Liver (tissue), 9 donors: ENCODE data around the gene CTSC. TPM values are rescaled to one million over a fixed set of nuclear protein-coding genes. Genes with fewer than 3 reads are reported as not detected.

ENCODE experiments used
- DNase-seq: peaks from one replicate; pipeline ENCODE4 v3.0.0-alpha.2; 2017; ENCODE audit warnings: low spot score
- H3K27ac ChIP-seq, 2 donors: one replicate each; pipeline ENCODE4 v1.7.0; 2013; ENCODE audit warnings: inconsistent platforms in 2 of 2, low read length in 2 of 2, control low read depth in 1 of 2, low read depth in 1 of 2, mild to moderate bottlenecking in 1 of 2
- H3K27me3 ChIP-seq, 4 donors: one replicate each; pipeline versions ENCODE4 v1.6.1 to v1.7.0; 2013; ENCODE audit warnings: low read length in 3 of 4, inconsistent platforms in 1 of 4, mild to moderate bottlenecking in 1 of 4, moderate library complexity in 1 of 4; ENCODE audit not compliant: control insufficient read depth in 4 of 4, insufficient read depth in 4 of 4
- H3K36me3 ChIP-seq, 4 donors: one replicate each; pipeline versions ENCODE4 v1.6.1 to v1.7.0; 2013; ENCODE audit warnings: low read length in 3 of 4, mild to moderate bottlenecking in 3 of 4, low read depth in 1 of 4, moderate library complexity in 1 of 4; ENCODE audit not compliant: control insufficient read depth in 4 of 4, insufficient read depth in 3 of 4
- H3K4me1 ChIP-seq, 4 donors: one replicate each; pipeline versions ENCODE4 v1.6.1 to v1.7.0; 2013; ENCODE audit warnings: low read length in 3 of 4, mild to moderate bottlenecking in 3 of 4, moderate library complexity in 1 of 4; ENCODE audit not compliant: control insufficient read depth in 4 of 4, insufficient read depth in 4 of 4
- H3K4me3 ChIP-seq, 3 donors: one replicate each; pipeline versions ENCODE4 v1.6.1 to v1.7.0; 2013; ENCODE audit warnings: low read length in 3 of 3, control low read depth in 1 of 3, low read depth in 1 of 3, mild to moderate bottlenecking in 1 of 3
- H3K9ac ChIP-seq, 2 donors: one replicate each; pipeline ENCODE4 v1.7.0; 2013; ENCODE audit warnings: low read length in 2 of 2, mild to moderate bottlenecking in 2 of 2, moderate library complexity in 2 of 2, control low read depth in 1 of 2, low read depth in 1 of 2
- H3K9me3 ChIP-seq, 4 donors: one replicate each; pipeline versions ENCODE4 v1.6.1 to v1.7.0; 2013; ENCODE audit warnings: low read length in 3 of 4; ENCODE audit not compliant: control insufficient read depth in 4 of 4
- ATF3 ChIP-seq: IDR thresholded peaks from 2 replicates; pipeline ENCODE4 v1.6.1; 2016; ENCODE audit warnings: antibody characterized with exemption
- CTCF ChIP-seq: fragments of 150-350 bp; IDR thresholded peaks from 2 replicates; pipeline ENCODE4 v1.5.1; 2017; ENCODE audit warnings: improper control_type of control experiment, low read depth, low read length; ENCODE audit not compliant: missing input control
- EGR1 ChIP-seq, 2 donors: IDR thresholded peaks; 2 replicates each; pipeline ENCODE4 v1.6.1; 2016 to 2018; ENCODE audit warnings: antibody characterized with exemption in 2 of 2, low read depth in 2 of 2
- FOXA1 ChIP-seq: IDR thresholded peaks from 2 replicates; pipeline ENCODE4 v1.6.1; 2016; ENCODE audit warnings: antibody characterized with exemption
- FOXA2 ChIP-seq: IDR thresholded peaks from 2 replicates; pipeline ENCODE4 v1.6.1; 2016; ENCODE audit warnings: antibody characterized with exemption
- GABPA ChIP-seq, 2 donors: IDR thresholded peaks in 1 of 2; conservative IDR thresholded peaks in 1 of 2; 2 replicates each; pipeline ENCODE4 v1.6.1; 2016; ENCODE audit warnings: antibody characterized with exemption in 2 of 2, mild to moderate bottlenecking in 1 of 2, moderate library complexity in 1 of 2
- HNF4A ChIP-seq, 2 donors: conservative IDR thresholded peaks; 2 replicates each; pipeline ENCODE4 v1.6.1; 2016; ENCODE audit warnings: antibody characterized with exemption in 2 of 2, mild to moderate bottlenecking in 2 of 2
- HNF4G ChIP-seq: IDR thresholded peaks from 2 replicates; pipeline ENCODE4 v1.6.1; 2016; ENCODE audit warnings: antibody characterized with exemption
- JUND ChIP-seq, 2 donors: IDR thresholded peaks; 2 replicates each; pipeline ENCODE4 v1.6.1; 2016; ENCODE audit warnings: antibody characterized with exemption in 2 of 2
- MAX ChIP-seq: IDR thresholded peaks from 2 replicates; pipeline ENCODE4 v1.6.1; 2016; ENCODE audit warnings: antibody characterized with exemption
- NR2F2 ChIP-seq: IDR thresholded peaks from 2 replicates; pipeline ENCODE4 v1.6.1; 2016; ENCODE audit warnings: antibody characterized with exemption
- RAD21 ChIP-seq, 2 donors: IDR thresholded peaks; 2 replicates each; pipeline ENCODE4 v1.6.1; 2016; ENCODE audit warnings: antibody characterized with exemption in 2 of 2, mild to moderate bottlenecking in 2 of 2
- REST ChIP-seq: IDR thresholded peaks from 2 replicates; pipeline ENCODE4 v1.6.1; 2016; ENCODE audit warnings: antibody characterized with exemption, mild to moderate bottlenecking
- RXRA ChIP-seq, 2 donors: IDR thresholded peaks; 2 replicates each; pipeline ENCODE4 v1.6.1; 2017 to 2018; ENCODE audit warnings: antibody characterized with exemption in 2 of 2, mild to moderate bottlenecking in 1 of 2
- SP1 ChIP-seq: IDR thresholded peaks from 2 replicates; pipeline ENCODE4 v1.6.1; 2018; ENCODE audit warnings: antibody characterized with exemption, mild to moderate bottlenecking
- YY1 ChIP-seq: IDR thresholded peaks from 2 replicates; pipeline ENCODE4 v1.6.1; 2016; ENCODE audit warnings: antibody characterized with exemption, mild to moderate bottlenecking
- ZBTB33 ChIP-seq: IDR thresholded peaks from 2 replicates; pipeline ENCODE4 v1.6.1; 2016; ENCODE audit warnings: antibody characterized with exemption
- WGBS: extraction: QIAGEN DNeasy Blood & Tissue Kit; methylation state at CpG from one replicate; pipeline ENCODE4 v1.1.7; 2013; 5-methylcytosine and 5-hydroxymethylcytosine counted together
- polyA plus RNA-seq, 2 donors: library from polyadenylated mRNA; stranded (reverse) in 1 of 2; unstranded in 1 of 2; fragments of 200-250 nt in 1 of 2; fragments of >200 nt in 1 of 2; fragmentation: Nextera tagmentation in 1 of 2; extraction: Ambion mirVana in 1 of 2; gene quantifications; one replicate each; pipeline versions ENCODE4 v1.2.1 to v1.2.3, GENCODE V29; 2013 to 2015
- total RNA-seq, 2 donors: library from RNA; depleted of rRNA; stranded (reverse); fragments of >200 nt; gene quantifications; one replicate each; pipeline ENCODE4 v1.2.3, GENCODE V29; 2014
- donor health status: healthy.
- donor health status: healthy.
- donor health status: healthy.
- donor health status: healthy.
- donor health status: healthy.

The CTSC gene
- total and polyA plus RNA-seq, 4 donors, result 22.4 to 68.7 (median 31.3) TPM

GRCh38 chr11:88359114-88359513, 21.6 kb upstream of the CTSC start:
- Histone ChIP-seq H3K4me3 (no peak overlapping the region), H3K27me3 (no peaks in the 10 kb centered on the region), H3K9me3 (no peaks in the 10 kb centered on the region), H3K9ac (no peak overlapping the region), H3K36me3 (no peaks in the 10 kb centered on the region), H3K4me1 (no peaks in the 10 kb centered on the region), H3K27ac (no peak overlapping the region)
- WGBS, result 85% methylated on average over 1 of the region's 1 CpG
- TF ChIP-seq FOXA1, result no peak
- no peak for TF ChIP-seq YY1
- TF ChIP-seq ZBTB33, result no peak
- no peak for TF ChIP-seq HNF4G
- no peak for TF ChIP-seq ATF3
- TF ChIP-seq GABPA (IDR thresholded peaks at IDR 0.05 in 1 of 2, conservative IDR thresholded peaks at IDR 0.05 in 1 of 2), result no peak
- TF ChIP-seq EGR1 (IDR thresholded peaks at IDR 0.05; ENCODE audit: low read depth in 2 of 2), result no peak
- no peak for TF ChIP-seq FOXA2
- no peak for TF ChIP-seq HNF4A (conservative IDR thresholded peaks at IDR 0.05)
- TF ChIP-seq RXRA (IDR thresholded peaks at IDR 0.05), result no peak
- no peak for TF ChIP-seq NR2F2
- TF ChIP-seq JUND (IDR thresholded peaks at IDR 0.05), result no peak
- no peak for TF ChIP-seq REST
- no peak for DNase-seq

- Histone ChIP-seq H3K9ac (no peak overlapping the region), H3K9me3 (no peaks in the 10 kb centered on the region), H3K4me1 (no peaks in the 10 kb centered on the region), H3K36me3 (no peaks in the 10 kb centered on the region), H3K4me3 (no peak overlapping the region), H3K27me3 (no peaks in the 10 kb centered on the region), H3K27ac (no peak overlapping the region)
- DNase-seq, result no peak
- whole genome bisulfite sequencing, result 91% methylated on average over 2 of the region's 2 CpGs
- no peak for TF ChIP-seq RAD21 (IDR thresholded peaks at IDR 0.05)
- TF ChIP-seq YY1, result no peak
- no peak for TF ChIP-seq CTCF
- TF ChIP-seq RXRA (IDR thresholded peaks at IDR 0.05), result no peak
- no peak for TF ChIP-seq JUND (IDR thresholded peaks at IDR 0.05)
- TF ChIP-seq FOXA1, result no peak
- no peak for TF ChIP-seq FOXA2
- TF ChIP-seq HNF4G, result no peak
- no peak for TF ChIP-seq ATF3
- TF ChIP-seq SP1, result no peak
- TF ChIP-seq ZBTB33, result no peak
- TF ChIP-seq NR2F2, result no peak
- no peak for TF ChIP-seq REST
- no peak for TF ChIP-seq GABPA (IDR thresholded peaks at IDR 0.05 in 1 of 2, conservative IDR thresholded peaks at IDR 0.05 in 1 of 2)
- no peak for TF ChIP-seq MAX
- no peak for TF ChIP-seq HNF4A (conservative IDR thresholded peaks at IDR 0.05)
- TF ChIP-seq EGR1 (IDR thresholded peaks at IDR 0.05; ENCODE audit: low read depth in 2 of 2), result no peak
Measured at GRCh38 chr11:88358040-88358431, 20.5 kb upstream of the CTSC start.
